WTC11 (cell line): ENCODE measurements around the gene TRPM2.

ENCODE experiments used
- AFF4 ChIP-seq: sonication (generic); formaldehyde crosslinking; IDR thresholded peaks from 2 replicates; pipeline ENCODE4 v1.8.1; 2023; ENCODE audit warnings: mild to moderate bottlenecking, missing genetic modification reagents, borderline replicate concordance
- ATF1 ChIP-seq: sonication (generic); formaldehyde crosslinking; IDR thresholded peaks from 2 replicates; pipeline ENCODE4 v1.8.1; 2023; ENCODE audit warnings: mild to moderate bottlenecking, moderate library complexity, missing genetic modification reagents
- CTCF ChIP-seq: fragments of 200-600 bp; IDR thresholded peaks from 2 replicates; pipeline ENCODE4 v1.8.0; 2022; ENCODE audit warnings: antibody characterized with exemption
- FOXJ3 ChIP-seq: sonication (generic); formaldehyde crosslinking; IDR thresholded peaks from 2 replicates; pipeline ENCODE4 v1.9.0; 2021; ENCODE audit warnings: missing genetic modification reagents, mild to moderate bottlenecking, borderline replicate concordance
- KAT7 ChIP-seq: sonication (generic); formaldehyde crosslinking; IDR thresholded peaks from 2 replicates; pipeline ENCODE4 v1.8.1; 2023; ENCODE audit warnings: missing genetic modification reagents, mild to moderate bottlenecking, borderline replicate concordance
- MLX ChIP-seq: sonication (generic); formaldehyde crosslinking; IDR thresholded peaks from 2 replicates; pipeline ENCODE4 v1.8.1; 2023; ENCODE audit warnings: mild to moderate bottlenecking, missing genetic modification reagents, moderate library complexity
- SP1 ChIP-seq: sonication (generic); formaldehyde crosslinking; conservative IDR thresholded peaks from 2 replicates; pipeline ENCODE4 v1.8.1; 2022; ENCODE audit warnings: missing genetic modification reagents
- ZMAT4 ChIP-seq: fragments of 250-450 bp; sonication (Bioruptor Pico); IDR thresholded peaks from 2 replicates; pipeline ENCODE4 v1.9.0; 2021; ENCODE audit warnings: mild to moderate bottlenecking
- TF ChIP-seq, protein P1 (sequence below): sonication (generic); formaldehyde crosslinking; IDR thresholded peaks from 2 replicates; pipeline ENCODE4 v1.8.0; 2022; ENCODE audit warnings: mild to moderate bottlenecking, missing genetic modification reagents

DNA sequence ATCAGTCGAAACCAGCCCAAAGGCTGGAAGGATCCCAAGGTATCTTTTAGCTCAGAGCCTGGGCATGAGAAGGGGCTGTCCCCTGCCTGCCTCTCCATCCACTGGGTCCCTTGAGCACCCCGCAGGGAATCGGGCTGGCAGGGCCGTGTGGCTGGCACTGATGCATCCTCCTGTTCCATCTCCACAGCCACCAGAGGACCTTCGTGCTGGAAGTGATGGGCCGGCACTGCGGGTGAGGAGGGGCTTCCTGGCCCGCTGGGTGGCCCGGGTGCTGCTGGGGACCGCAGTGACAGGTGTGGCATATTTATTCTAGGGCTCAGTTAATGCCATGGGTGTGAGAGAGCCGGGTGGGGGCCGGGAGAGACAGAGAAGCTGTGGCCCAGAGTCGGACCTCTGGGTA, 40.0 kb upstream of the TRPM2 start:
- TF ChIP-seq FOXJ3 = no peak
- TF ChIP-seq KAT7 (CRISPR knock-in tag) = no peak
- TF ChIP-seq MLX (CRISPR knock-in tag) = no peak
- no peak for TF ChIP-seq ATF1 (CRISPR knock-in tag)
- no peak for TF ChIP-seq CTCF
- TF ChIP-seq, protein P1, sequence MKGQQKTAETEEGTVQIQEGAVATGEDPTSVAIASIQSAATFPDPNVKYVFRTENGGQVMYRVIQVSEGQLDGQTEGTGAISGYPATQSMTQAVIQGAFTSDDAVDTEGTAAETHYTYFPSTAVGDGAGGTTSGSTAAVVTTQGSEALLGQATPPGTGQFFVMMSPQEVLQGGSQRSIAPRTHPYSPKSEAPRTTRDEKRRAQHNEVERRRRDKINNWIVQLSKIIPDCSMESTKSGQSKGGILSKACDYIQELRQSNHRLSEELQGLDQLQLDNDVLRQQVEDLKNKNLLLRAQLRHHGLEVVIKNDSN (CRISPR knock-in tag) = no peak
- no peak for TF ChIP-seq SP1 (CRISPR knock-in tag)
- TF ChIP-seq AFF4 (CRISPR knock-in tag) = no peak
- TF ChIP-seq ZMAT4 (CRISPR knock-in tag) = no peak
